Astrocyte (in vitro differentiated cells and primary cell): ENCODE measurements around the gene PSMD1. TPM values are rescaled to one million over a fixed set of nuclear protein-coding genes. Genes with fewer than 3 reads are reported as not detected.

Experiments
- DNase-seq: peaks from one replicate; pipeline ENCODE4 v3.0.0-alpha.2; 2010; ENCODE audit warnings: low read depth
- FAIRE-seq: peaks from 2 replicates; lab custom pipeline; 2011; peaks lifted over from hg19 to GRCh38; lab: Jason Lieb, UNC
- H2AFZ ChIP-seq: 2 replicates; pipeline ENCODE4 v1.6.0; 2012; ENCODE audit warnings: low read depth, low read length, inconsistent platforms
- H3K27ac ChIP-seq: 2 replicates; pipeline ENCODE4 v1.5.1; 2011; ENCODE audit warnings: low read depth, low read length, inconsistent platforms
- H3K27me3 ChIP-seq: 2 replicates; pipeline ENCODE4 v1.6.0; 2011; ENCODE audit warnings: low read length, inconsistent platforms; ENCODE audit not compliant: insufficient read depth
- H3K36me3 ChIP-seq: 2 replicates; pipeline ENCODE4 v1.5.1; 2011; ENCODE audit warnings: low read length, inconsistent platforms; ENCODE audit not compliant: insufficient read depth
- H3K4me1 ChIP-seq: 2 replicates; pipeline ENCODE4 v1.5.1; 2011; ENCODE audit warnings: low read length, inconsistent platforms; ENCODE audit not compliant: insufficient read depth
- H3K4me2 ChIP-seq: 2 replicates; pipeline ENCODE4 v1.6.0; 2012; ENCODE audit warnings: low read length, inconsistent platforms
- H3K4me3 ChIP-seq: 2 replicates; pipeline ENCODE4 v1.5.1; 2011; ENCODE audit warnings: low read depth, mild to moderate bottlenecking, low read length, inconsistent platforms; ENCODE audit not compliant: insufficient read depth
- H3K79me2 ChIP-seq: 2 replicates; pipeline ENCODE4 v1.6.0; 2012; ENCODE audit warnings: mild to moderate bottlenecking, low read length, inconsistent platforms; ENCODE audit not compliant: insufficient read depth
- H3K9ac ChIP-seq: 2 replicates; pipeline ENCODE4 v1.6.0; 2012; ENCODE audit warnings: mild to moderate bottlenecking, low read length, inconsistent platforms
- H3K9me3 ChIP-seq: 2 replicates; pipeline ENCODE4 v1.5.1; 2012; ENCODE audit warnings: low read depth, mild to moderate bottlenecking, low read length, inconsistent platforms; ENCODE audit not compliant: insufficient read depth
- H4K20me1 ChIP-seq: 2 replicates; pipeline ENCODE4 v1.6.0; 2012; ENCODE audit warnings: low read length, inconsistent platforms; ENCODE audit not compliant: insufficient read depth
- H3K27ac Mint-ChIP-seq: one replicate; pipeline ENCODE4 v1.8.0; 2021; ENCODE audit warnings: mild to moderate bottlenecking, mixed read lengths; ENCODE audit not compliant: unreplicated experiment
- H3K27me3 Mint-ChIP-seq: one replicate; pipeline ENCODE4 v1.8.0; 2021; ENCODE audit warnings: low read depth, mixed read lengths; ENCODE audit not compliant: unreplicated experiment
- H3K36me3 Mint-ChIP-seq: one replicate; pipeline ENCODE4 v1.8.0; 2021; ENCODE audit warnings: low read depth, mixed read lengths; ENCODE audit not compliant: unreplicated experiment
- H3K4me1 Mint-ChIP-seq: one replicate; pipeline ENCODE4 v1.8.0; 2021; ENCODE audit warnings: low read depth, mixed read lengths; ENCODE audit not compliant: unreplicated experiment
- H3K4me3 Mint-ChIP-seq: one replicate; pipeline ENCODE4 v1.8.0; 2021; ENCODE audit warnings: mild to moderate bottlenecking, moderate library complexity, mixed read lengths; ENCODE audit not compliant: unreplicated experiment
- H3K9me3 Mint-ChIP-seq: one replicate; pipeline ENCODE4 v1.8.0; 2021; ENCODE audit warnings: mild to moderate bottlenecking, mixed read lengths; ENCODE audit not compliant: unreplicated experiment
- CTCF ChIP-seq: IDR thresholded peaks from 2 replicates; pipeline ENCODE4 v1.5.1; 2011; ENCODE audit warnings: low read depth, mild to moderate bottlenecking, inconsistent platforms, low read length, moderate library complexity; ENCODE audit not compliant: insufficient read depth
- EZH2 ChIP-seq: IDR thresholded peaks from 2 replicates; pipeline ENCODE4 v1.6.1; 2012; ENCODE audit warnings: mild to moderate bottlenecking, low read length, inconsistent platforms; ENCODE audit not compliant: insufficient read depth
- total RNA-seq: library from RNA; stranded (reverse); gene quantifications from 2 replicates; pipeline ENCODE4 v1.2.1, GENCODE V29; 2021

Gene PSMD1
- total RNA-seq, 1 donor from 2014 or later = 151 TPM

GRCh38 chr2:231199219-231199618 is 142.6 kb downstream of the PSMD1 start:
- H3K9ac ChIP-seq = peak overlapping the region; percentile 86
- Mint-ChIP-seq H3K36me3 (peaks cover 8% of the 10 kb centered on the region), H3K4me3 (peak overlapping the region; percentile 94), H3K9me3 (peaks cover 7% of the 10 kb centered on the region), H3K27me3 (no peaks in the 10 kb centered on the region), H3K4me1 (peaks cover 18% of the 10 kb centered on the region), H3K27ac (peak overlapping the region; percentile 86)
- FAIRE-seq = peak; percentile 55
- H3K79me2 ChIP-seq = peaks cover 43% of the 10 kb centered on the region
- peak overlapping the region; percentile 77 for H3K27ac ChIP-seq
- H3K27me3 ChIP-seq = no peaks in the 10 kb centered on the region
- H2AFZ ChIP-seq = peak overlapping the region; percentile 99
- H3K4me1 ChIP-seq = peaks cover 26% of the 10 kb centered on the region
- H3K4me3 ChIP-seq = peak overlapping the region; percentile 97
- H3K4me2 ChIP-seq = peak overlapping the region; percentile 97
- no peaks in the 10 kb centered on the region for H3K9me3 ChIP-seq
- TF ChIP-seq EZH2 (no peak), CTCF (no peak)
- H4K20me1 ChIP-seq = peaks cover 28% of the 10 kb centered on the region
- DNase-seq = peak; percentile 66
- H3K36me3 ChIP-seq = no peaks in the 10 kb centered on the region

- no peak for TF ChIP-seq CTCF
- TF ChIP-seq EZH2 = no peak
- FAIRE-seq = no peak
- H3K27ac ChIP-seq = peak overlapping the region; percentile 23
- peaks cover 60% of the 10 kb centered on the region for H3K79me2 ChIP-seq
- Mint-ChIP-seq H3K27me3 (no peaks in the 10 kb centered on the region), H3K36me3 (peaks cover 16% of the 10 kb centered on the region), H3K27ac (peak overlapping the region; percentile 1), H3K4me3 (peak overlapping the region; percentile 51), H3K9me3 (peaks cover 7% of the 10 kb centered on the region), H3K4me1 (peaks cover 18% of the 10 kb centered on the region)
- H3K9me3 ChIP-seq = no peaks in the 10 kb centered on the region
- H2AFZ ChIP-seq = no peak overlapping the region
- H3K4me1 ChIP-seq = peaks cover 26% of the 10 kb centered on the region
- peaks cover 45% of the 10 kb centered on the region for H4K20me1 ChIP-seq
- DNase-seq = peak; percentile 81
- no peaks in the 10 kb centered on the region for H3K36me3 ChIP-seq
- peak overlapping the region; percentile 97 for H3K4me2 ChIP-seq
- no peak overlapping the region for H3K9ac ChIP-seq
- no peak overlapping the region for H3K4me3 ChIP-seq
- H3K27me3 ChIP-seq = no peaks in the 10 kb centered on the region
Observed at GRCh38 chr2:231200805-231201474, 144.3 kb downstream of the PSMD1 start.

- Histone ChIP-seq H3K79me2 (peaks cover 63% of the 10 kb centered on the region), H3K27ac (no peak overlapping the region)
- peaks cover 5% of the 10 kb centered on the region for H3K9me3 Mint-ChIP-seq
Observed at GRCh38 chr2:231201475-231201814, 144.8 kb downstream of the PSMD1 start.

More at GRCh38 chr2:231201475-231201814, 144.8 kb downstream of the PSMD1 start:
- Mint-ChIP-seq H3K27me3 (no peaks in the 10 kb centered on the region), H3K4me3 (peak overlapping the region; percentile 51), H3K4me1 (peaks cover 18% of the 10 kb centered on the region), H3K27ac (no peak overlapping the region), H3K36me3 (peaks cover 16% of the 10 kb centered on the region)
- FAIRE-seq (no peak), DNase-seq (peak; percentile 19)
- Histone ChIP-seq H3K27me3 (no peaks in the 10 kb centered on the region), H3K36me3 (no peaks in the 10 kb centered on the region), H3K4me1 (peaks cover 26% of the 10 kb centered on the region), H3K4me2 (peak overlapping the region; percentile 97), H3K9ac (no peak overlapping the region), H2AFZ (no peak overlapping the region), H4K20me1 (peaks cover 48% of the 10 kb centered on the region), H3K9me3 (no peaks in the 10 kb centered on the region), H3K4me3 (no peak overlapping the region)
- TF ChIP-seq CTCF (no peak), EZH2 (no peak)
